Activated CD4-positive, alpha-beta T cell treated with anti-CD3 and anti-CD28 coated beads, Interleukin-2, amount 50 U/mL, for 16 hours (primary cell): ENCODE data around the gene RPL15.
"Not testable (repeated sequence)": the region's sequence is repeated elsewhere in the genome, so short reads cannot be mapped to it uniquely, and the experiment has no call there.

ENCODE experiments used
- DNase-seq: peaks from one replicate; pipeline ENCODE4 v3.0.0-alpha.2; 2020

The RPL15 gene

DNA sequence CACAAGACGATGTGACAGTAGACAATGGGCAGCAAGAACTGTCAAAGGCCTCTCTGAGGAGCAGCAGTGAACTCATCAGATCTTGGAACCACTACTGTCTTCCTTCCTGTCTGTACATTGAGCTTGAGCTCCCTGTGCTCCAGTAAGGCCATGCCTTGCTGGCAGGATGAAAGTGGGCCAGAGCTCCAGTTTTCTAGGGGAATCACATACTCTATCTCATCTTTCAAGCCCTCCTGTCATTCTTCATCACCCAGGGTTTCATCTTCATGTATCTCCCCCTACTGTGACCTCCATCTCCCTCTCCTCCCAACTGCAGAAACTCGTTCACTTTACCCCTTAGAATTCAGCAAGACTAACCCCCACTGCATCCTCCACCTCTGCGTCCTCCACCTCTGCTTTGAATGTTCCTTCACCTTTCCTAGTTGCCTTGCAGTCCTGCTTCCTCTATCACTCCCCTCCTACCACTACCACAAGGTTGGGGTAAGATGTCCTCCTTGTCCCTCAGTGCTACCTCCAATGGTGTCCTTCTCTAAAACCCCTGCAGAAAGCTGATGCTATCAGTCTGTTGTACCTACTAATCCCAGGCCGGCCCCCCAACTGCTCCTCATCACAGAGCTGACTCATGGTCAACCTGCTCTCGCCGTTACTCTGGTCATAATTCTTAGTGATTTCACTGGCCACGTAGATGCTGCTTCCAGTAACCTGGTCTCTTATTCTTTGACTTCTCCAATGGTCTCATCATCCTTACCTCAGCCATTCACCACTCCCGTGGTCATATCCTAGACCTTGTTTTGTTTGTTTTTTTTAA, 22.5 kb upstream of the RPL15 start:
- DNase-seq, result no peak

DNA sequence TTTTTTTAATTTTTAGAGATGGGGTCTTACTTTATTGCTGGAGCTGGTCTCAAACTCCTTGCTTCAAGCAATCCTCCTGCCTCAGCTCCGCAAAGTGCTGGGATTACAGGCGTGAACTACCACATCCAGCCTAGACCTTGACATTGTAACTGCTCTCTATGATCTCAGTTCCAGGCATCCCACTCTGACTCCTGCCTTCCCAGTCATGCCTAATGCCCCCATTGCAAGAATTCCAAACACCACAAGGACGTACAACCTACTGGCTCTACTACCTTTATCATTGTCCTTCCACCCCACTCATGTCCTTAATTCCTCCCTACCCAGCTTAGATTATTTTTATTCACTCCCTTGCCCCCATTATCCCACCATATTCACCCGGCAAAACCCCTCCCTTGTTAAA, 21.8 kb upstream of the RPL15 start:
- no peak for DNase-seq

DNA sequence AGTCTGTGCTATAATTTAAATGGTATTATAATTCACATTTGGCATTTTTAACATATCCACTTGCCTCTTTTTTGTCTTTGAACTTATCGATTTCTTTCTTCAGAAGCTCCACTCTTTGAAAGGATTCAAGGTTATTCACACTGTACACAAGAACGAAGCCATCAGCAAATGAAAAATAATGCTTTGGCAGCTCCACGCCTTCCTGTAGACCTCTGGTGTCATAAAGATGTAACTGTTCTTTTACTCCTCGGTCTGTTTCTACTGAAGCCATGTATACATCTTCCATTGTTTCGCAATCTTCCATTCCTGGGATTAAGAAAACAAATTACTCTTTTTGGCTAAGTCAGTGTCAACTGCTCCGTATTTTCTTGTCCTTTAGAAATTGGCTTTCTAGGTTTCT, 16.2 kb upstream of the RPL15 start:
- DNase-seq, result no peak

- no peak for DNase-seq
Observed at GRCh38 chr3:23904545-23904944, 12.4 kb upstream of the RPL15 start.

- DNase-seq, result no peak
Observed at GRCh38 chr3:23909341-23909740, 7.6 kb upstream of the RPL15 start.

- DNase-seq, result no peak
Observed at GRCh38 chr3:23911397-23911796, 5.5 kb upstream of the RPL15 start.

- not testable (repeated sequence) for DNase-seq
Observed at GRCh38 chr3:23912335-23912734, 4.6 kb upstream of the RPL15 start.

DNA sequence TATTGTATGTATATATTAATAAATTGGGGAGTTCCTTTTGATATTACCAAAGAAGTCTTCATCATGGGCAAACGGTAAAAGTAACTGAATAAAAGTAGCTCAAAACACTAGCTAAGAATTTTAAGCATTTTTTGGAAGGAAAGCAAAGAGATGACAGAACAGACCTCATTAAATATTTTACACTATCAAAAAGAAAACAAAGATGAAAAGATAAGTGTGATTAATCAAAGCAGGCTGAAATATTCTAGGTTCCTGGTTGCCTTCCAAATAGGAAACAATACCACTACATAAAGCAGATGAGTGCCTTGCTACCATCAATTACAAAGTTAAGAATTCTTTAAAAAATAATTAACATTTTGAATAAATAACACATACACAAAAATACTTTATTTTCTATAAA, 3.8 kb upstream of the RPL15 start:
- DNase-seq, result no peak

DNA sequence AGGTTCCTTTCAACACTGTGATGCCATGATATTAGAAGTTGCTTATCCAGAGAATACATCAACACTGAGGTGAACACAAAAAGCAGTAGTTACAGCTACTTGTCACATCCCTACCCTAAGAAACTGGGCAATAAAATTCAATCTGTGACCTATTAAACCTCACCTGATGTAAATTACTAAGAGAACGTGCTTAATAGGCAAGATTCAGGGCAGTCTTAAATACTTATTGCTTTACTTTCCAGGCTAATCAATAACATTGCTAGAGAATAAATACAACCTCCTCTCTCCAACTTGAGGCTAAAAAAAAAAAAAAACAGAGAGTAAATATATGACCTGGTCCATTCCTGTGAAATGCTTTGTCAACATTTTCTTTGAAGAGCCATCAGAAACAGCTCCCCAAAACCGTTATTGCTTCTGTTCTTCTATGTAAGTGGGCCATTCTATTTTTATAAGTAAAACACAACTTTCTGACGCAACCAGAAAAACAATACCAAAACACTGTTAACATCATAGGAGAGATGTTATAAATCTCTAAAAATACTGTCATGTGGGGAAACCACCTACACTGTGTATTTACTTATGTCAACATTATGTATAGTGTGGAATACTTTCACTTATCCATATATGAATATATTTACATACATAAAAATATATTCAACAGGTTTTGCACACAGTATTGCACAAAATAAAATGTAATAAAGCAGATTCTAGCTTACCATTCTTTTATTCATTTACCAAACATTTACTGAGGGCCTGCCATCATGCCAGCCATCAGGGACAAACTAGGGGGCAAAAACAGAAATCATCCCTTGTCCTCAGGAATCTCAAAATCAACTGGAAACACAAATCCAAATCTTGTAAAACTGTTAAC, 2.8 kb upstream of the RPL15 start:
- no peak for DNase-seq

GRCh38 chr3:23915537-23916108, 1.3 kb upstream of the RPL15 start:
- no peak for DNase-seq

- DNase-seq, result no peak
Observed at GRCh38 chr3:23916152-23916885, 613 bp upstream of the RPL15 start.

- DNase-seq, result not testable (repeated sequence)
Observed at GRCh38 chr3:23917679-23918303, 859 bp downstream of the RPL15 start.

DNA sequence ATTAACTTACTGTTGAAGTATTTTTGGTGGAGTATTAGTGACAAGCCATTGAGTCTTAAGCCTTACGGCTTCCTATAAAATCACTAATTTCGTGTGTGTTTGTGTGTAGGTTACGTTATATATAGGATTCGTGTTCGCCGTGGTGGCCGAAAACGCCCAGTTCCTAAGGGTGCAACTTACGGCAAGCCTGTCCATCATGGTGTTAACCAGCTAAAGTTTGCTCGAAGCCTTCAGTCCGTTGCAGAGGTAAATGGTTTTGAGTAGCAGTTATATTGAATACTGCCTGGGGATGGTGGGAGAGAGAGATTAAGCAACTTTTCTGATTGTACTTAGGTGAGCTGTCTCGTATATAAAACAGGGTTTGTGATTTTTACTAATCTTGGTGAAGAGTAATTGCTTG, 1.4 kb downstream of the RPL15 start:
- DNase-seq, result not testable (repeated sequence)

DNA sequence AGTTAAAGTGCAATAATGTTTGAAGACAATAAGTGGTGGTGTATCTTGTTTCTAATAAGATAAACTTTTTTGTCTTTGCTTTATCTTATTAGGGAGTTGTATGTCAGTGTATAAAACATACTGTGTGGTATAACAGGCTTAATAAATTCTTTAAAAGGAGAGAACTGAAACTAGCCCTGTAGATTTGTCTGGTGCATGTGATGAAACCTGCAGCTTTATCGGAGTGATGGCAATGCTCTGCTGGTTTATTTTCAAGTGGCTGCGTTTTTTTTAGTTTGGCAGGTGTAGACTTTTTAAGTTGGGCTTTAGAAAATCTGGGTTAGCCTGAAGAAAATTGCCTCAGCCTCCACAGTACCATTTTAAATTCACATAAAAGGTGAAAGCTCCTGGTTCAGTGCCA, 2.7 kb downstream of the RPL15 start:
- DNase-seq, result no peak

DNA sequence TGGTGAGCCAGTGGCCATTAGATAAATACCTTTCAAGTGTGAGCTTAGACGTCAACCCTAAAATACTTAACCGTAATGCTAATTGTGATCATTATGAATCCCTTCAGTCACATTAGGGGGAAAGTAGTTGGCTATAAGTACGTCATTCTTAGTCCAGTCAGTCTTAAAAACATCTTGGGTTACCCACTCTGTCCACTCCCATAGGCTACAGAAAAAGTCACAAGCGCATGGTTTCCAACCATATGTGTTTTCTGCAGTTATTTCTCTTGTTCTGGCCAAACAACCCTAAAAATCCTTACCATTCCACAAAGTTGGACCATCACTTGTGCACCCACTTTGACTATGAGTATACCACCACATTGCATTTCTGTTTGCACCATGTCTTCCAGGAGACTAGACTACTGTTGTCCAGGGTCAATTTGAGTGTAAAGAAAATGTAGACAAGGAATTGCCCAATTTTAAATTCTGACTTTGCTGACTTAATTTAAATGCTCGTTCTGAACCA, 3.3 kb downstream of the RPL15 start:
- DNase-seq, result no peak

DNA sequence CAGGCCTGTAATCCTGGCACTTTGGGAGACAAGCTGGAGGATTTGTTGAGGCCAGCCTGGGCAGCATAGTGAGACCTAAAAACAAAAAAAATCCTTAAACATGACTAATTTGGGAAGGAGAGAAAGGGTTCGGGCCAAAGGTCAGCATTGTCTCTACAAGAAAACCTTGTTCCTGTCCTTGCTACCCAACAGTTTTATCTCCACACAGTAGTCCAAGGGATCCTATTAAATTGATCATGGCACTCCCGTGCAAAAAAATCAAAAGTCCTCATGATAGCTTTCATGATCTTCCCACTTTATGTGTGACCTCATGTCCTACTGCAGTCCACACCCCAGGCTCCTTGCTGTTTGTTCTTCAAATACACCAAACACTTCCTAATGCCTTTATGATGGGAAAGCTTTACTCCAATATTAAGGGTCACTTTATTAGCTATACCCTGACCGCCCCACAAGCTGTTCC, 4.2 kb downstream of the RPL15 start:
- no peak for DNase-seq

GRCh38 chr3:23923786-23924185, 6.9 kb downstream of the RPL15 start:
- DNase-seq, result no peak

GRCh38 chr3:23926246-23926645, 9.3 kb downstream of the RPL15 start:
- no peak for DNase-seq

GRCh38 chr3:23926736-23927135, 9.8 kb downstream of the RPL15 start:
- no peak for DNase-seq

DNA sequence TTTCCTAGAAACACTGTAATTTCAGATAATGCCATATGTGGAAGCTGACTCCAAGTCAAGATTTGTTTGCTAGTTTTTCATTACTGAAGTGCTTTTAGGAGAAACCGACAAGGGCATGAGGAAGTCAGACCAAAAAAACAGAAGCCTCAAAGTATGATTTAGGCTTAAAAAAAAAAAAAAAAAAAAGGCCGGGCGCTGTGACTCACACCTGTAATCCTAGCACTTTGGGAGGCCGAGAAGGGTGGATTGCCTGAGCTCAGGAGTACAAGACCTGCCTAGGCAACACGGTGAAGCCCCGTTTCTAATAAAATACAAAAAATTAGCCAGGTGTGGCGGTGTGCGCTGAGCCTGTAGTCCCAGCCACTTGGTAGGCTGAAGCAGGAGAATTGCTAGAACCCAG, 11.6 kb downstream of the RPL15 start:
- no peak for DNase-seq

DNA sequence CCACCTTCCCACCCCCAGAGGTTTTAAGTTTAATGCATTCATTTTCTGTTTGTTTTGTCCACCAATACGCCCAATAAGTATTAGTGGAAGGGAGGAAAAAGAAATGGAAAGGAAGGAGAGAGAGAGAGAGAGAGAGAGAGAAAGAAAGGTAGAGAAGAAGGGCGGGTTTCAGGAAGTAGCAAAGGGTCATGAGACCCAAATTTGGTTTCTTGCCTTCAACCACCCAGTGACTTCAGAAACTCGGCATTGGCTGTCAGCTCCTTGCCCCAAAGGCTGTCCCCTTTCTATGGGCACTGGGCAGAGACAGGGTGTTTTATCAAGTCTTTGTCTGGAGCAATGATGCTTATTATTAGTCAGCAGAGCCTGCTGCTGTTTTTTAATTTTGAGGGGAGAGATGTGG, 14.7 kb downstream of the RPL15 start:
- no peak for DNase-seq

DNA sequence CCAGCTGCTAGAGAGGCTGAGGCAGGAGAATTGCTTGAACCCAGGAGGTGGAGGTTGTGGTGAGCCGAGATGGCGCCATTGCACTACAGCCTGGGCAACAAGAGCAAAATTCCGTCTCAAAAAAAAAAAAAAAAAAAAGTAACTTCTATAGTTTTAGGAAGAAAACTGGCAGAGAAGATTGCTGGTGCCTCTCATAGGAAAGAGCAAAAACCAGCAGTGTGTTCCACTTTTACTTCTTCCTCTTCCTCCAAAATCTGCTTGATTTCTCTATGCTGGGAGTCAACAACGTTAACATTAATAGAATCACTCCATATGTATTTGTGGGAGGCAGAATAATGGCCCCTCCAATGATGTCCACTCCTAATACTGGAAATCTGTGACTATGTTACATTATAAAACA, 15.6 kb downstream of the RPL15 start:
- DNase-seq, result no peak
